ENCODE measurements around the gene MYF6. TPM values are rescaled to one million over a fixed set of nuclear protein-coding genes. Genes with fewer than 3 reads are reported as not detected.

MYF6 gene
- total RNA-seq, 1 donor from 2014 or later, result not detected

DNA sequence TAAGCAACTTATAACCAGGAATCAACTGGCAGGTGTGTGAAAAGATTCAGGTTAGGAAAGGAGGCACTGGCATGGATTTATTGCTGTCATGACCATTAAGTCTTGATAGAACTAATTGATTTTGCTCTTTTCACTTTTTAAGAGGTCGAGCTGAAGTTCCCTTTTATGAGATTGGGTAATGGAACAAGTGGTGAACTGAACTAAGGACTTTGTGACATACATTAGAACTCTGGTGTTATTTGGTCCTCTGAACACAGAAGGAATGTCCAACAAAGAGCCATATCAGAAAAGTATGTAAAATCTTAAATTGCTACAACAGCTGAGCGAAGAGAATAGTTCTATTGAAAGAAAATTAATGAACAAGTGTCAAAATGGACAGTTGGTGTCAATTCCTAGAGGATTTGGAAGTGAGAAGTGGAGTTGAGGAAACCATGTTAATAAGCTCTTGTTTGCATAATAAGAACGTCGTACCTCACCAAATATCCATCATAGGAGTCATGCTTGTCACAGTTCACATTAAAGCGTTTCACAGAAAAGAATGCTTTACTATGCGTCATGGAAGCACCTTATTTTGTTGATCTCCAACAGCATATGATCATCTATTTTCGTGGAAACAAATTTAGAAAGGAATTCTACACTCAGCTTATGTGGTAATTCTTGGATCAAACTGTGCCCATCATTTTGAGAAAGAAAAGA lies 8.4 kb upstream of the MYF6 start:
- no peak for TF ChIP-seq CTCF (IDR thresholded peaks at IDR 0.05)
- DNase-seq (no peak), ATAC-seq (no peak)
- H3K36me3 ChIP-seq, result no peaks in the 10 kb centered on the region
- no peaks in the 10 kb centered on the region for H3K9me3 ChIP-seq
- no peak overlapping the region for H3K4me3 ChIP-seq
- no peaks in the 10 kb centered on the region for H3K27me3 ChIP-seq
- no peaks in the 10 kb centered on the region for H3K4me1 ChIP-seq
- intact Hi-C loops (cut with DNase I), result no loop called here
- no peak overlapping the region for H3K27ac ChIP-seq

GRCh38 chr12:80700327-80700726 lies 7.1 kb upstream of the MYF6 start:
- DNase-seq (no peak), ATAC-seq (no peak)
- Histone ChIP-seq H3K36me3 (no peaks in the 10 kb centered on the region), H3K4me3 (no peak overlapping the region), H3K9me3 (no peaks in the 10 kb centered on the region), H3K27ac (no peak overlapping the region), H3K4me1 (no peaks in the 10 kb centered on the region), H3K27me3 (no peaks in the 10 kb centered on the region)
- intact Hi-C loops (cut with DNase I), result no loop called here
- TF ChIP-seq CTCF (IDR thresholded peaks at IDR 0.05), result no peak

DNA sequence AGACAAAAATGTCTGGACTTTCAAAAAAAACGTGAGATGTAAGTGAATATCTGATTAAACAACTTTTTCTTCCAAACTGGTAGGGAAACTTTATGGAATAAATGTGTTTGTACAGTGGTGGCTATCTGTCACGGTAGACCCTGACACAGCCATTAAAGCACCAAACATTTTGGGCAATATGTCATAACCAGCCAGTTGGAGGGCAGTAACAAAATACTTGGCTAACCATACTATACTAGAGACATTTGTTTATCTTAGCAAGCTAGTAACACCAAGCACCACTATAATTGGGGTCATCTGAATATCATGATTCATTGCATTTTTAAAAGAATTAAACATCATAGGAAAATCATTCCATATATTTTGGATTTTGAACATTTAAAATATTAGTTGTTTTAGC lies 6.0 kb upstream of the MYF6 start:
- ATAC-seq (no peak), DNase-seq (no peak)
- H3K4me1 ChIP-seq, result no peaks in the 10 kb centered on the region
- no peaks in the 10 kb centered on the region for H3K9me3 ChIP-seq
- no peaks in the 10 kb centered on the region for H3K27me3 ChIP-seq
- no peaks in the 10 kb centered on the region for H3K36me3 ChIP-seq
- no peak for TF ChIP-seq CTCF (IDR thresholded peaks at IDR 0.05)
- intact Hi-C loops (cut with DNase I), result no loop called here
- no peak overlapping the region for H3K4me3 ChIP-seq
- H3K27ac ChIP-seq, result no peak overlapping the region

- no peak for ATAC-seq
These were observed 4.3 kb upstream of the MYF6 start for GRCh38 chr12:80702889-80703805.

DNA sequence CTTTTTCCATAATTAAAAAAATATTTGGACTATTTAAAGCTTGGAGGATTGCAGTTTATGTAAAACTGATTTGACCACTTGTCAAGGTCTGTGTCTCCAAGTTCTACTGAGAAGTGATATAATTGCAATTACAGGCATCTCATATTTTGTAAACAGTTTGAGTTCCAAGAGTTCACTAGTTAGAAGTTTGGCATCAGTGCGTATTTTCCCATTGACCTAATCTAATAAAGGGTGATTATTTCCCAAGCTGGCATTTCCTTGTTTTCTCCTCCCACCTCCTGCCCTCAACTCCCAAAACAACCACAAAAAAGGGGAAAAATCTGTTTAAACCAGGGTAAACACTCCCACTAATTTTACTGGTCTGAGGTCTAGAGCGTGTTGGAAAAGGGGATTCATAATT lies 3.0 kb upstream of the MYF6 start:
- Histone ChIP-seq H3K36me3 (no peaks in the 10 kb centered on the region), H3K9me3 (no peaks in the 10 kb centered on the region), H3K4me1 (no peaks in the 10 kb centered on the region), H3K27me3 (peaks cover 15% of the 10 kb centered on the region), H3K27ac (no peak overlapping the region), H3K4me3 (no peak overlapping the region)
- intact Hi-C loops (cut with DNase I), result no loop called here
- TF ChIP-seq CTCF (IDR thresholded peaks at IDR 0.05), result no peak
- no peak for DNase-seq
- no peak for ATAC-seq

More at GRCh38 chr12:80702889-80703805, 4.3 kb upstream of the MYF6 start:
- no peak for TF ChIP-seq CTCF (IDR thresholded peaks at IDR 0.05)
- Histone ChIP-seq H3K4me3 (no peak overlapping the region), H3K27me3 (peaks cover 6% of the 10 kb centered on the region), H3K36me3 (no peaks in the 10 kb centered on the region), H3K9me3 (no peaks in the 10 kb centered on the region), H3K27ac (no peak overlapping the region), H3K4me1 (no peaks in the 10 kb centered on the region)
- intact Hi-C loops (cut with DNase I), result no loop called here
- no peak for DNase-seq

Measured in upper lobe of right lung (tissue), 1 donor.